ENCODE results near the gene PTDSS2. TPM values are rescaled to one million over a fixed set of nuclear protein-coding genes. Genes with fewer than 3 reads are reported as not detected.

The PTDSS2 gene
- total RNA-seq, 1 donor from 2014 or later: 27.8 TPM

GRCh38 chr11:530960-531831 is 81.1 kb downstream of the PTDSS2 start:
- no peak for ATAC-seq
- DNase-seq (ENCODE audit: missing footprints): no peak
- intact Hi-C loops (cut with DNase I): no loop called here

- intact Hi-C loops (cut with DNase I): no loop called here
- ATAC-seq: no peak
- DNase-seq (ENCODE audit: missing footprints): peak; percentile 57
These were observed 81.9 kb downstream of the PTDSS2 start for GRCh38 chr11:531919-532526.

DNA sequence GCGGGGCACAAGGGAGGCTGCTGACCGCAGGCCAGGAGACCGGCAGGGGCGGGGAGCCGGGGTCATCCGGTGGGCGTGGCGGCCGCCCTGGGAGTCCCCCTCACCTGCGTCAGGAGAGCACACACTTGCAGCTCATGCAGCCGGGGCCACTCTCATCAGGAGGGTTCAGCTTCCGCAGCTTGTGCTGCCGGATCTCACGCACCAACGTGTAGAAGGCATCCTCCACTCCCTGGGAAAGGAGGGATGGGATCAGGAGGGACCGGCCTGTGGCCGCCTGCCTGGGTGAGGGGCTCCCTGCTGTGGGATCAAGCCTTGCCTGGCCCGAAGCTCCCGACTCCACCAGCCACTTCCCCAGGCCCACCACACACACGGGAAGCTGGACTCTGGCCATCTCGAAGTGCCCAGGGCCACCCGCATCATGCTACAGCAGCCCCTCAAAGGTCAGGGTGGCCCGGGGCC is 82.5 kb downstream of the PTDSS2 start:
- no peak for ATAC-seq
- intact Hi-C loops (cut with DNase I): no loop called here
- no peak for DNase-seq (ENCODE audit: missing footprints)

DNA sequence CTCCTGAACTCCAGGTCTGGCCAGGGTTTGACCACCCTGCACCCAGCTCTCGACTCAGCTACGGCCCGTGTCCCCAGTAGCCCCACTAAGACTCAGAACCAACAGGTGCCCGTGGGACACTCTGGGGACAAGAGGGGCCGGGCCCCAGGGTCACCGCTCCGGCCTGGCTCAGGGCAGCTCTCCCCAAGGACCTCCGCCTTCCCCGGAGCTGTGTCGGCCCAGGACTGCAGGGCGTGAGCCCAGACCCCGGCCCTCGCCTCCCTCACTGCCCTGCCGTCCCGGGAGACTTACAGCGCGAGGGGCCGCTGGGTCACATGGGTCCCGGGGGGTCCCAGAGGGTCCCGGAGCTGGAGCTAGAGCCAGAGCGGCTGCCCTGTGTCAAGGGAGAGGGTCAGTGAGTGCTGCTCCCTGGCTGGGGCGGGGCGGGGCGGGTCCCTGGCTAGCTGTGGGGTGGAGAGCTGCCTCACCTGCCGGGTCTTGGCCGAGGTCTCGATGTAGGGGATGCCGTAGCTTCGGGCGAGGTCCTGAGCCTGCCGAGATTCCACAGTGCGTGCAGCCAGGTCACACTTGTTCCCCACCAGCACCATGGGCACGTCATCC is 83.0 kb downstream of the PTDSS2 start:
- DNase-seq (ENCODE audit: missing footprints) (peak; percentile 76), ATAC-seq (no peak)
- intact Hi-C loops (cut with DNase I): no loop called here

DNA sequence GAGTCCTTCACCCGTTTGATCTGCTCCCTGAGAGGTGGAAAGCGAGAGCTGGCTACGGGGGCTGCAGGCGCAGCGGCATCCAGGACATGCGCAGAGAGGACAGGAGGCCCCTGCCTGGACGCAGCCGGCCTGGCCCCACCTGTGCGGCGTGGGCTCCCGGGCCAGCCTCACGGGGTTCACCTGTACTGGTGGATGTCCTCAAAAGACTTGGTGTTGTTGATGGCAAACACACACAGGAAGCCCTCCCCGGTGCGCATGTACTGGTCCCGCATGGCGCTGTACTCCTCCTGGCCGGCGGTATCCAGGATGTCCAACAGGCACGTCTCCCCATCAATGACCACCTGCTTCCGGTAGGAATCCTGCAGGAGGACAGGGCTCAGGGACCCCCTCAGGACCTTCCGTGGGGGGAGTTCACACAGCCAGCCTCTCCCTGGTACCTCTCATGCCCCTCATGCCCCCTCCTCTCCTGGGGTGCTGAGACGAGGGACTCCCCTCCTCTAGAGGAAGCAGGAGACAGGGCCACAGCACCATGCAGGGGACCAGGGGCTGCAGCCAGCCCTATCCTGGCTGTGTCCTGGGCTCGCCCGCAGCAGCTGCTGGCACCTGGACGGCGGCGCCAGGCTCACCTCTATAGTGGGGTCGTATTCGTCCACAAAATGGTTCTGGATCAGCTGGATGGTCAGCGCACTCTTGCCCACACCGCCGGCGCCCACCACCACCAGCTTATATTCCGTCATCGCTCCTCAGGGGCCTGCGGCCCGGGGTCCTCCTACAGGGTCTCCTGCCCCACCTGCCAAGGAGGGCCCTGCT is 83.7 kb downstream of the PTDSS2 start:
- peak; percentile 70 for DNase-seq (ENCODE audit: missing footprints)
- intact Hi-C loops (cut with DNase I): no loop called here
- ATAC-seq: no peak

GRCh38 chr11:534396-535209 is 84.5 kb downstream of the PTDSS2 start:
- DNase-seq (ENCODE audit: missing footprints) (peak; percentile 71), ATAC-seq (no peak)
- intact Hi-C loops (cut with DNase I): no loop called here

DNA sequence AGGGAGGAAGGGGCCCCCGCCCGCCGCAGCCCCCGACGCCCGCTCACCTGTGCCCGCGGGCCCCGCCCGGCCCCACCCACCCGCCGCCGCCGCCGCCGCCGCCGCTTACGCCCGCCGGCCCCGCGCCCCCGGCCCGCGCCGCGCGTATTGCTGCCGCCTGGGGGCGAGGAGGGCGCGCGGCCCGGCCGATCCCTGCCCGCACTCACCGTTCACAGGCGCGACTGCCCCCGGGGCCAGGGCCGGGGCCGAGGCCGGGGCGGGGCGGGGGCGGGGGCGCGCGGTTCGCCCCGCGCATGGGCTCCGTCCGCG is 85.1 kb downstream of the PTDSS2 start:
- ATAC-seq (no peak), DNase-seq (ENCODE audit: missing footprints) (no peak)
- intact Hi-C loops (cut with DNase I): no loop called here

- intact Hi-C loops (cut with DNase I): no loop called here
- DNase-seq (ENCODE audit: missing footprints) (peak; percentile 96), ATAC-seq (peak; percentile 93)
These were observed 85.7 kb downstream of the PTDSS2 start, which contains the start of gene HRAS for GRCh38 chr11:535519-536454. HRAS (minus strand) TSS chr11:535576.

DNA sequence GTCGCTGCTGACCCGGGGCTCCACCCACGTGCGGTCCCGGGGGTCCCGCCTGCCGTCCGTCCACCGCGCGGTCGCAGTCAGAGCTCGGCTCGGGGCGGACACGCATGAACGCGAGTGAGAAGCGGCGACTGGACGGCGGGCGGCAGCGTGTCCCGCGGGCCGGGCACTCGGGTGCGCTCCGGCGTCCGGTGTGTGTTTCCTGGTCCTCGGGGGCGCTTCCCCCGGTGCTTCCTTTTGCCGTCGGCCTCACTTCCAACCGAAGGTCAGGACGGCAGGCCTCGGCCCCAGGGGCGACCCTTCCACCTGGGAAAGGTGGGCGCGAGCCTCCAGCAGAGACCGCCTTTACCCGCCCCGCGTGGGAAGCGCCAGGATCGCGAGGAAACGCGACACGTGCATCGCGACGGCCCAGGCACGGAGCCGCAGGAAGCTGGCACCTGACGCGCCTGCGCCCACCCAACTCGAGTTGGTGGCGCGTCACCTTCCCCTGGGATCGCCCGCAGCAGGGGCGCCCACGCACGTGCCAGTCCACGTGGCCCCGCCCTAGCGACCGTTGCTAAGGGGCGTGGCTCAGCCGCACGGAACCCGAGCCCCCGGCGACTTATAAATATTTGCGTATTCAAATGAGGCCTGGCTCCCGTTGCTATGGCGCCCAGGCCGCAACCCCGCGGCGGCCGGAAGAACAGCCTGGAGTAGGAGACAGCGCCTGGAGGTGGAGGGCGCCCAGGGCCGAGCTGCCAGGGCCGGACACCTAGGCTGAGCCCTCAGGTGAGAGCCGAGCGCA is 87.0 kb downstream of the PTDSS2 start, which contains the start of gene LRRC56:
Gene LRRC56 (plus strand): TSS at position 687 of the 781 bp plus-strand sequence. CDS start 3,158 bp downstream, outside the sequence.
- intact Hi-C loops (cut with DNase I): no loop called here
- DNase-seq (ENCODE audit: missing footprints) (peak; percentile 92), ATAC-seq (peak; percentile 15)

DNA sequence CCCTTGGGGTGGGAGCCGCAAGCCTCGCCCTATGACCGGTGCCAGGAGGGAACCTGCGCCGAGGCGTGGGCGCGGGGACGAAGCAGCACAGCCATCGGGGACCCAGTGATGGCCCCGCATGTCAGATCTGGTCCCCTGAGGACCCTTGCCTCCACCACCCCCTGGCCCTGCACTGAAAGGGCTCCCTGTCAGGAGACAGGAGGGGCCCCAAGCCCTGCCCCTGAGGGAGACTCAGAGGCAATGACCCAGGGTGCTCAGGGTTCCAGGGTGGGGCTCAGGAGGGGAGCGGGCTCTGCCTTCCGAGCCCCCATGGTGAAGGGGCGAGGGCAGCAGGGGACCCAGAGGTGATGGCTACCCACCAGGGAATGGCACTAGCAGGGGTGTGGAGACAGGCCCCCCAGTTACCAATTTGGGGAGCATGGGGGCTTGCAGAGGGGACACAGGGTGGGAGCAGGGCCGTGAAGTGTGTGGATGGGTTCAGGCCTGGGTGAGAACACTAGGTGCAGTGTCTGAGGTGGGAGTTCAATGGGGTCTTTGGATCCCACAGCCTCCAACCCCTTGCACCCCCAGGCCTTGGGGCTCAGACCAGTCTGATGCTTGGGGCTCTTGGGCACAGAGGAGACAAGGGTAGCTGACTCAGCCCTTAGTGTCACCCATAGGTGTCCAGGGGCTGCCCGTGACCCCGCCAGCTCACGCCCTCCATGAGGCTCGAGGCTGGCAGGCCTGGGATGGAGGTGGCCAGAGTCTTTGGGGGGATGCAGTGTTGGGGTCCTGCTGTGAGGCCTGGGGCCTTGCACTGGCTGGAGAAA is 87.7 kb downstream of the PTDSS2 start:
- ATAC-seq (no peak), DNase-seq (ENCODE audit: missing footprints) (no peak)
- intact Hi-C loops (cut with DNase I): no loop called here

DNA sequence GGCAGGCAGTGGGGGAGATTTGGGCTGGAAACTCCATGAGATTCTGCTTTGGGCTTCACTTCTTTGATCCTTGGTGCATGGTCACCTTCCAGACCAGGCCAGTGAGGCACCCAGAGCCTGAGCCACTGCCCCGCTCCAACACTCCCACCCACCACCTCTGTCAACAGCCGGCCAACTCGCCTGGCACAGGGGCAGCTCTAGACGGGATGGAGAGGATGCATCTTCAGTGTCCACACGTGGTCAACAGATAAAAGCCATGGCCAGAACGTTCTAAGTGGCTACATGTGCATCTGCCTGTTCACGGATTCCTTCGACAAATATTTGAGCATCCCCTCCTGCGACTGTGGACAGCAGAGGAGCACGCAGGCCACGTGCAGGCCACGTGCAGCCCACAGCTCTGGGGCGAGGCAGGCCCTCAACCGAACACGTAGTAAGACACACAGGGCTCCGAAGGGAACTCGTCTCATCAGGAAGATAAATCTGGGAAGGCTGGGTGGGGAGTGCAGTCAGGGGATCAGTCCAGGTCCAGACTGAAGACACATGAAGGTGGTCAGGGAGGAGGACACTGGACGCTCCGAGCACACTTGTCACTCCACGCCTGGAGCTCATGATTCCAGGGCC is 88.5 kb downstream of the PTDSS2 start:
- ATAC-seq (no peak), DNase-seq (ENCODE audit: missing footprints) (no peak)

GRCh38 chr11:539971-540481 is 89.9 kb downstream of the PTDSS2 start:
- no peak for DNase-seq (ENCODE audit: missing footprints)
- ATAC-seq: no peak
- intact Hi-C loops (cut with DNase I): no loop called here

More for the DNA sequence above, 88.5 kb downstream of the PTDSS2 start:
- intact Hi-C loops (cut with DNase I): no loop called here

All from Right ventricle myocardium inferior (tissue), 1 donor.